Measurements from ENCODE around the gene RORC. TPM values are rescaled to one million over a fixed set of nuclear protein-coding genes. Genes with fewer than 3 reads are reported as not detected.

RORC gene
- total RNA-seq, 4 donors from 2014 or later, result 0.13 to 1.8 (median 1.4) TPM; not detected in 1

DNA sequence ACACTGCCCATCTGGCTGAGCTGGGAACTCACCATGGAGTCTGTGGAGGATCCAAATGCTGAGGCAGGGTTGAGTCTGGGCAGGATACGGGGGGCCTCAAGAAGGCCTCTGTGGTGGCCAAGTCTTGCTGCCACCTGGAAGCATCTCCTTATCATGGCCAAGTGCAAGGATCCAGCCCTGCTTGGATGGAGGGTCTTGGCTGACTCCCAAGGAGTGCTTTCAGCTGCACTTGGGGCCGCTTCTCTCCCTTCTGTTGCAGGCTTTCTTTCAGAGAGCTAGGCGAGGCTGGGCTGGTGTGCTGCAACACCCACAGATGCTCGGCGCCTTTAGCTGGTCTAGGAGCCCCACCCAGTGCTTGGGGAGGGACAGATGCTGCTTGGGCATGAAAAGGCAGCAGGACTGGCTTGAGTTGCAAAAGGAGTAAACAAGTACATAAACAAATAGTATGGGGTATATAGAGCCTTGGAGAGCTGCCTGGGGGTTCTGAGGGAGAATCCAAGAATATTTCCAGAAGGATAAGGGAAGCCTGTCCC lies 21.9 kb upstream of the RORC start, which contains the start of gene THEM5:
Gene THEM5 (minus strand): TSS at position 302 of the 533 bp plus-strand sequence. CDS start 147 bp downstream, at position 155.
- no peak for TF ChIP-seq POLR2A (IDR thresholded peaks at IDR 0.05)
- TF ChIP-seq, protein P1, sequence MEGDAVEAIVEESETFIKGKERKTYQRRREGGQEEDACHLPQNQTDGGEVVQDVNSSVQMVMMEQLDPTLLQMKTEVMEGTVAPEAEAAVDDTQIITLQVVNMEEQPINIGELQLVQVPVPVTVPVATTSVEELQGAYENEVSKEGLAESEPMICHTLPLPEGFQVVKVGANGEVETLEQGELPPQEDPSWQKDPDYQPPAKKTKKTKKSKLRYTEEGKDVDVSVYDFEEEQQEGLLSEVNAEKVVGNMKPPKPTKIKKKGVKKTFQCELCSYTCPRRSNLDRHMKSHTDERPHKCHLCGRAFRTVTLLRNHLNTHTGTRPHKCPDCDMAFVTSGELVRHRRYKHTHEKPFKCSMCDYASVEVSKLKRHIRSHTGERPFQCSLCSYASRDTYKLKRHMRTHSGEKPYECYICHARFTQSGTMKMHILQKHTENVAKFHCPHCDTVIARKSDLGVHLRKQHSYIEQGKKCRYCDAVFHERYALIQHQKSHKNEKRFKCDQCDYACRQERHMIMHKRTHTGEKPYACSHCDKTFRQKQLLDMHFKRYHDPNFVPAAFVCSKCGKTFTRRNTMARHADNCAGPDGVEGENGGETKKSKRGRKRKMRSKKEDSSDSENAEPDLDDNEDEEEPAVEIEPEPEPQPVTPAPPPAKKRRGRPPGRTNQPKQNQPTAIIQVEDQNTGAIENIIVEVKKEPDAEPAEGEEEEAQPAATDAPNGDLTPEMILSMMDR (IDR thresholded peaks at IDR 0.05), result no peak
- no peak for TF ChIP-seq POLR2AphosphoS5 (IDR thresholded peaks at IDR 0.05)
- TF ChIP-seq EP300 (IDR thresholded peaks at IDR 0.05), result no peak
- Histone ChIP-seq H3K27ac (no peak within 1 kb of the TSS), H3K36me3 (no peaks in the 10 kb centered on the region), H3K4me1 (peaks cover 0 to 5% (median 0%) of the 10 kb centered on the region in 3 donors), H3K4me3 (no peak within 1 kb of the TSS), H3K27me3 (peaks cover 53% of the 10 kb centered on the region), H3K9me3 (no peaks in the 10 kb centered on the region)
- WGBS, 2 donors (ENCODE audit: low coverage in 1 of 2), result no CpG with 5 or more reads among the region's 5 CpGs
- ATAC-seq, result no peak

DNA sequence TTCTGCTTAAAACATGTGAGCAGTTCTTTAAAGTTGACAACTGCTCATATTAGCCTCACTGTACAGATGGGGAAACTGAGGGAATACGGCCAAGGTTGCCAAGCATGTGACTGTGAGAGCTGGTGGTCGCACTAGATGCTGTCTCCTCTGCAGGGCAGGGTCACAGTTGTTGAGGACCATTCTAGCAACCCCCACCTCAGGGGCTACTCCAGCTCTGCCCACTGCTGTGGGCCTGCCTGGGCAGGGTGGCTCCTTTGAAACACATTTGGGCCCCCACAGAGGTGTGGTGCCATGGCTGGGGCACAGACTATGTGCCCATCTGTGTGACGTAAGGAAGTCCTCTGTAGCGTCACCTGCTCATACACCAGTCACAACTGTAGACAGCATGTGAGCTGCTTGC lies 21.1 kb upstream of the RORC start:
- ATAC-seq, result no peak
- H3K27me3 ChIP-seq, result peaks cover 61% of the 10 kb centered on the region
- H3K4me3 ChIP-seq, result no peak overlapping the region
- H3K36me3 ChIP-seq, result no peaks in the 10 kb centered on the region
- H3K9me3 ChIP-seq, result no peaks in the 10 kb centered on the region
- TF ChIP-seq EP300 (IDR thresholded peaks at IDR 0.05) (no peak), POLR2A (IDR thresholded peaks at IDR 0.05) (no peak), POLR2AphosphoS5 (IDR thresholded peaks at IDR 0.05) (no peak)
- TF ChIP-seq, protein P1 (IDR thresholded peaks at IDR 0.05), result no peak
- peaks cover 0 to 11% (median 0%) of the 10 kb centered on the region in 3 donors for H3K4me1 ChIP-seq
- no peak overlapping the region for H3K27ac ChIP-seq
- 80 to 100% methylated on average over 1 to 2 of the region's 4 CpGs for WGBS, 2 donors (ENCODE audit: low coverage in 1 of 2)

GRCh38 chr1:151851886-151852285 lies 20.3 kb upstream of the RORC start:
- ATAC-seq, result no peak
- Histone ChIP-seq H3K4me3 (no peak overlapping the region), H3K36me3 (no peaks in the 10 kb centered on the region), H3K27ac (no peak overlapping the region), H3K9me3 (no peaks in the 10 kb centered on the region), H3K27me3 (peaks cover 67% of the 10 kb centered on the region), H3K4me1 (peaks cover 0 to 11% (median 0%) of the 10 kb centered on the region in 3 donors)
- TF ChIP-seq EP300 (IDR thresholded peaks at IDR 0.05) (no peak), POLR2AphosphoS5 (IDR thresholded peaks at IDR 0.05) (no peak), POLR2A (IDR thresholded peaks at IDR 0.05) (no peak)
- TF ChIP-seq, protein P1 (IDR thresholded peaks at IDR 0.05), result no peak
- WGBS, 2 donors (ENCODE audit: low coverage in 1 of 2), result 67 to 80% methylated on average over 4 to 7 of the region's 8 CpGs

- H3K27me3 ChIP-seq, result peaks cover 67% of the 10 kb centered on the region
- no peaks in the 10 kb centered on the region for H3K36me3 ChIP-seq
- TF ChIP-seq, protein P1 (IDR thresholded peaks at IDR 0.05), result no peak
- TF ChIP-seq EP300 (IDR thresholded peaks at IDR 0.05) (no peak), POLR2AphosphoS5 (IDR thresholded peaks at IDR 0.05) (no peak), POLR2A (IDR thresholded peaks at IDR 0.05) (no peak)
- no peak for ATAC-seq
- no peak overlapping the region for H3K27ac ChIP-seq
- H3K4me1 ChIP-seq, result peaks cover 0 to 11% (median 0%) of the 10 kb centered on the region in 3 donors
- no peaks in the 10 kb centered on the region for H3K9me3 ChIP-seq
- no peak overlapping the region for H3K4me3 ChIP-seq
Measured at GRCh38 chr1:151849871-151850270, 18.3 kb upstream of the RORC start.

- no peaks in the 10 kb centered on the region for H3K36me3 ChIP-seq
- no peak for ATAC-seq
- peaks cover 70% of the 10 kb centered on the region for H3K27me3 ChIP-seq
- H3K4me3 ChIP-seq, result no peak overlapping the region
- TF ChIP-seq, protein P1 (IDR thresholded peaks at IDR 0.05), result no peak
- no peak for TF ChIP-seq EP300 (IDR thresholded peaks at IDR 0.05)
- TF ChIP-seq POLR2AphosphoS5 (IDR thresholded peaks at IDR 0.05), result no peak
- no peak for TF ChIP-seq POLR2A (IDR thresholded peaks at IDR 0.05)
- no peaks in the 10 kb centered on the region for H3K9me3 ChIP-seq
- H3K27ac ChIP-seq, result no peak overlapping the region
- peaks cover 0 to 11% (median 0%) of the 10 kb centered on the region in 3 donors for H3K4me1 ChIP-seq
- WGBS, 2 donors (ENCODE audit: low coverage in 1 of 2), result 67 to 72% methylated on average over 3 of the region's 3 CpGs
Measured at GRCh38 chr1:151849126-151849525, 17.5 kb upstream of the RORC start.
